NCI-H1436 (cell line): ENCODE data around the gene TEK.
"Not testable (repeated sequence)": the region's sequence is repeated elsewhere in the genome, so short reads cannot be mapped to it uniquely, and the experiment has no call there.

Experiments used
- DNase-seq: peaks from one replicate; lab custom pipeline; 2025; lab: John Stamatoyannopoulos, UW

The TEK gene

GRCh38 chr9:27108981-27109541 is at the start of gene TEK:
Gene TEK, plus strand, starts transcription at chr9:27109225. Its CDS starts 366 bp downstream, at chr9:27109591.
- DNase-seq: no peak

- no peak for DNase-seq
Measured at GRCh38 chr9:27059412-27059811, 49.6 kb upstream of the TEK start.

- no peak for DNase-seq
Measured at GRCh38 chr9:27059907-27060306, 49.1 kb upstream of the TEK start.

- no peak for DNase-seq
Measured at GRCh38 chr9:27065288-27065687, 43.7 kb upstream of the TEK start.

DNA sequence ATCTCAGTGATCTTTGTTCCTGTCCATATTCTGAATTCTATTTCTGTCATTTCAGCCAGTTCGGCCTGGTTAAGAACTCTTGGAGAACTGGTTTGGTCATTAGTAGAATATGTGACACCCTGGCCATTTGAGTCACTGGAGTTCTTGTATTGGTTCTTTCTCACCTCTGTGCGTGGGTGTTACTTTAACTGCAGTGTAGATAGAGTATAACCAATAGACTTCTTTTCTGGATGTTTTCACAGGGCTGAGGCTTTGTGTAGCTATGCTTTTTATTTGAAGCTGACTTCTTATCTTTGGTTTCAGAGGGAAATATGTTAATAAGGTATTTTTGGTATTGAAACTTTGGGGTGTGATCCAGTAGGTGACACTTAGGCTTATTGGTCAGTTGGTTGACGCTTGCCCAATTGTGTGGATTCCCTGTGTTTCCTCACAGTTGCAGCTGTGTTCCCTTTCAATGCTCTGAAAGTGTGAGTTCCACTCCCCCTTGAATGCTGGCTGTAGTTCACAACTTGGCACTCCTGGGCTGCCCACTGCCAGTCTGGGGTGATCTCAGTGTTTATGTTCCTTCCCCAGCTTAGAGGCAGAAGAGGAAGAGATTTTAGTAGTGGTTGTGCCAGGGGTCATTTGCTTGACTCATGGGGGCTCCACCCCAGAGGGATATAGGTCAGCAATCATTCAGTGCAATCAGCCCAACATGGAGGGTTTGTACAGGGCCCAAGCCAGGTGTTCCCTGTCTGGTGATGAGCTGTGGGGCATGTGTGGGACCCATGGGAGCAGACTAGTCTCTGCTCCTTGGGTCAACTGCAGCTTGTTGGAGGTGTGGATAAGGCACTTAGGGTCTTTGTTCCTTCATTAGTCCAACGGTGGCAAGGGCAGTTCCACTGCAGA is 34.9 kb upstream of the TEK start:
- DNase-seq: no peak

- DNase-seq: no peak
Measured at GRCh38 chr9:27078685-27079084, 30.3 kb upstream of the TEK start.

GRCh38 chr9:27085456-27085855 is 23.6 kb upstream of the TEK start:
- no peak for DNase-seq

GRCh38 chr9:27086818-27087680 is 22.0 kb upstream of the TEK start:
- no peak for DNase-seq

- no peak for DNase-seq
Measured at GRCh38 chr9:27088981-27089380, 20.0 kb upstream of the TEK start.

DNA sequence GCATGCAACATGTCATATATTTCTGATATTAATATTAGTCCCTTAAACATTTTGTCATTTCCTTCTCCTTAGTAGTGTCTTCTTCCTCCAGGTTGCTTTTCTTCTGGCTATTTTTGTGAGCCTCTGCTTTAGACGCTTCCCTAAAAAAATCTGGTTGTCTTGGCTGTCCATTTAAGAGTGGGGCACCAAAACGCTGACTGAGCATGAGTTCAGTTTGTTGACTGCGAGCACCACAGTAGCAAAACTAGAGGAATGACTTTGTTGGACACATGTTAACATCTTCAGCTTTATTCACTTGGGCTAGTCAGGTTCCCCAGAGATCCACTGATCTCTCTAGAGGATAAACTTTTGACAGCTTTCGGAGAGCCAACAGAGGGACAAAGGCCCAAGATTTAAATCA is 19.3 kb upstream of the TEK start:
- no peak for DNase-seq

- no peak for DNase-seq
Measured at GRCh38 chr9:27090231-27090630, 18.8 kb upstream of the TEK start.

- DNase-seq: no peak
Measured at GRCh38 chr9:27090711-27091110, 18.3 kb upstream of the TEK start.

DNA sequence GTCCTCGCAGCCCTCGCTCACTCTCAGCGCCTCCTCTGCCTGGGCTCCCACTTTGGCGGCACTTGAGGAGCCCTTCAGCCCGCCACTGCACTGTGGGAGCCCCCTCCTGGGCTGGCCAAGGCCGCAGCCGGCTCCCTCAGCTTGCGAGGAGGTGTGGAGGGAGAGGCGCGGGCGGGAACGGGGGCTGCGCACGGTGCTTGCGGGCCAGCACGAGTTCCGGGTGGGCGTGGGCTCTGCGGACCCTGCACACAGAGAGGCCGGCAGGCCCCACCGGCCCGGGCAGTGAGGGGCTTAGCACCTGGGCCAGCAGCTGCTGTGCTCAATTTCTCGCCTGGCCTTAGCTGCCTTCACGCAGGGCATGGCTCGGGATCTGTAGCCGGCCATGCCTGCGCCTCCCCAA is 16.5 kb upstream of the TEK start:
- DNase-seq: not testable (repeated sequence)

- not testable (repeated sequence) for DNase-seq
Measured at GRCh38 chr9:27093384-27094067, 15.5 kb upstream of the TEK start.

GRCh38 chr9:27094640-27095298 is 14.3 kb upstream of the TEK start:
- no peak for DNase-seq

DNA sequence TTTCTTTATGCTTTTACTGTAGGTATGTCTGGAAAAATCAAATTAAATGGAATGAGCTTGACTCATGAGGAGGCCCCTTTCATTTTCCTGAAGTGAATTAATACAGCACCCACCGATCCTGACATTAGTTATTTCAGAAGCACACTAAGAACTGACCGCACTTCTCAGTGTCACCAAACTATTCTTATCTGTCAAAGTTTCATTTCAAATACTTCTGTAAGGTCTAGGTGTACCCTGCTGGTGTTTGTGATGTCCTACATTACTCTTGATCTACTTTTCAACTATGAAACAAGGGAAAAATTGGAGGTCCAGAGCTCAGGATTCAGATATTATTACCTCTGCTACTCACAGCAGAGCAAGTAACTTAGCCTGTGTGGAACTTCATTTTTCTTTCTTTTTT is 1.8 kb upstream of the TEK start:
- no peak for DNase-seq

GRCh38 chr9:27109621-27110020 is 596 bp downstream of the TEK start:
- DNase-seq: no peak

- DNase-seq: no peak
Measured at GRCh38 chr9:27110181-27110580, 1.2 kb downstream of the TEK start.

DNA sequence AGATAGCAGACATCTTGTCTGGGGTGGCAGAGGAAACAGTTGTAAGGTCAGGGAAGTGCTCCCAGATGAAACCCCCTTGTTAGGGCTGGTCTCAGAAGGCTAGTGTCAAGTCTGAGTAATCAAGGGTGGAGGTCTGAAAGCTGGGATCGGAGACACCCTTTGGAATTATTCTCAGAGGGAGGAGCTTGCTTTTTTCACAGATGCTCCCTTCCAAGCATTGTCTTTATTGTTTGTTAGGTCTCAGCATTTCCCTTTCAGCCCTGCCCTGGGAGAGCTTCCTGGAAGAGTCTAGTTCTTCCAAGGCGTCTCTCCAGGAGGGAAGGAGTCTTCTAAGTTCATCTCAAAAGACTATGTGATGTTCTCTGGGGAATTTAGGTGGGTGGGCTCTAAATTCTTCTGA is 3.2 kb downstream of the TEK start:
- DNase-seq: no peak

- no peak for DNase-seq
Measured at GRCh38 chr9:27117489-27118135, 8.6 kb downstream of the TEK start.

- DNase-seq: no peak
Measured at GRCh38 chr9:27118916-27119315, 9.9 kb downstream of the TEK start.
